AG09319 (cell line): ENCODE data around the gene DLGAP4.

Source experiments
- DNase-seq: peaks from one replicate; pipeline ENCODE4 v3.0.0-alpha.2; 2010; ENCODE audit warnings: low read depth; ENCODE audit errors: extremely low read depth
- TF ChIP-seq, protein P1 (sequence below): IDR thresholded peaks from 2 replicates; pipeline ENCODE4 v1.5.1; 2011; ENCODE audit warnings: low read depth, mild to moderate bottlenecking, inconsistent platforms, low read length, moderate library complexity

DLGAP4 gene

DNA sequence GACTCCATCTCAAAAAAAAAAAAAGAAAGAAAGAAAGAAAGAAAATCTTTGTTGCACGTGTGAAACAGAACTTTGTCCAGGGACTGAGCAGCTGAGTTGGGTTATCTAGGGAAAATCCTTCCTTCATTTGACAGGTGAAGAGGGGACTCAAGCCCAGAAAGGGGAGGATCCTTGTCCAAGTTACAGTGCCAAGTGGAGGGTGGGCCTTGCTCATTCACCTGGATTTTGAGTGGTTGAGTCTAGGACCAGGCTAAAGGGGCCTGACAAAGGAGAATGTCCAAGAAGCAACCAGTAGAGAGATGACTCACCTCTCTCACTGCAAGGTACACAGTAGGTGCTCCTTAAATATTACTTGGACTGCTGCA lies 269.9 kb downstream of the DLGAP4 start:
- TF ChIP-seq, protein P1, sequence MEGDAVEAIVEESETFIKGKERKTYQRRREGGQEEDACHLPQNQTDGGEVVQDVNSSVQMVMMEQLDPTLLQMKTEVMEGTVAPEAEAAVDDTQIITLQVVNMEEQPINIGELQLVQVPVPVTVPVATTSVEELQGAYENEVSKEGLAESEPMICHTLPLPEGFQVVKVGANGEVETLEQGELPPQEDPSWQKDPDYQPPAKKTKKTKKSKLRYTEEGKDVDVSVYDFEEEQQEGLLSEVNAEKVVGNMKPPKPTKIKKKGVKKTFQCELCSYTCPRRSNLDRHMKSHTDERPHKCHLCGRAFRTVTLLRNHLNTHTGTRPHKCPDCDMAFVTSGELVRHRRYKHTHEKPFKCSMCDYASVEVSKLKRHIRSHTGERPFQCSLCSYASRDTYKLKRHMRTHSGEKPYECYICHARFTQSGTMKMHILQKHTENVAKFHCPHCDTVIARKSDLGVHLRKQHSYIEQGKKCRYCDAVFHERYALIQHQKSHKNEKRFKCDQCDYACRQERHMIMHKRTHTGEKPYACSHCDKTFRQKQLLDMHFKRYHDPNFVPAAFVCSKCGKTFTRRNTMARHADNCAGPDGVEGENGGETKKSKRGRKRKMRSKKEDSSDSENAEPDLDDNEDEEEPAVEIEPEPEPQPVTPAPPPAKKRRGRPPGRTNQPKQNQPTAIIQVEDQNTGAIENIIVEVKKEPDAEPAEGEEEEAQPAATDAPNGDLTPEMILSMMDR: no peak

More for the DNA sequence above, 269.9 kb downstream of the DLGAP4 start:
- no peak for DNase-seq
